Endothelial cell of hepatic sinusoid (primary cell): ENCODE data around the gene STRBP.

Experiments
- in situ Hi-C: cut with HindIII; loops from 2 replicates; pipeline ENCODE4 v1.10.0; 2017; ENCODE audit warnings: low sequenced_read_pairs

The STRBP gene

GRCh38 chr9:123135430-123135829 is 133.0 kb downstream of the STRBP start:
- in situ Hi-C loops = no loop called here

- in situ Hi-C loops = no loop called here
Measured at GRCh38 chr9:123132696-123133095, 135.7 kb downstream of the STRBP start.

- in situ Hi-C loops = no loop called here
Measured at GRCh38 chr9:123131993-123132392, 136.4 kb downstream of the STRBP start.

- in situ Hi-C loops = no loop called here
Measured at GRCh38 chr9:123131258-123131657, 137.1 kb downstream of the STRBP start.

- in situ Hi-C loops = no loop called here
Measured at GRCh38 chr9:123129423-123129822, 139.0 kb downstream of the STRBP start.

GRCh38 chr9:123128591-123128990 is 139.8 kb downstream of the STRBP start:
- in situ Hi-C loops = no loop called here

GRCh38 chr9:123127512-123128075 is 140.8 kb downstream of the STRBP start:
- in situ Hi-C loops = no loop called here

- in situ Hi-C loops = no loop called here
Measured at GRCh38 chr9:123121457-123121856, 146.9 kb downstream of the STRBP start.

GRCh38 chr9:123120953-123121352 is 147.4 kb downstream of the STRBP start:
- in situ Hi-C loops = no loop called here

GRCh38 chr9:123120131-123120530 is 148.3 kb downstream of the STRBP start:
- in situ Hi-C loops = no loop called here

- in situ Hi-C loops = loop anchor here (5.0 kb wide), 1 partner anchor 57 kb away; no protein-coding TSS in a partner anchor
Measured at GRCh38 chr9:123119566-123119965, 148.8 kb downstream of the STRBP start.

- in situ Hi-C loops = loop anchor here (5.0 kb wide), 1 partner anchor 54 kb away; no protein-coding TSS in a partner anchor
Measured at GRCh38 chr9:123116036-123116435, 152.3 kb downstream of the STRBP start.

GRCh38 chr9:123115146-123115913 is 153.1 kb downstream of the STRBP start:
- in situ Hi-C loops = loop anchor here (5.0 kb wide), 1 partner anchor 53 kb away; no protein-coding TSS in a partner anchor

- in situ Hi-C loops = no loop called here
Measured at GRCh38 chr9:123113185-123113584, 155.2 kb downstream of the STRBP start.

GRCh38 chr9:123112015-123112975 is 156.1 kb downstream of the STRBP start:
- in situ Hi-C loops = no loop called here

- in situ Hi-C loops = no loop called here
Measured at GRCh38 chr9:123111427-123112014, 156.9 kb downstream of the STRBP start.

- in situ Hi-C loops = no loop called here
Measured at GRCh38 chr9:123109540-123110279, 158.7 kb downstream of the STRBP start.

GRCh38 chr9:123108976-123109375 is 159.4 kb downstream of the STRBP start:
- in situ Hi-C loops = no loop called here

GRCh38 chr9:123107639-123108285 is 160.6 kb downstream of the STRBP start:
- in situ Hi-C loops = no loop called here

GRCh38 chr9:123105490-123105889 is 162.9 kb downstream of the STRBP start:
- in situ Hi-C loops = no loop called here
